K562 (cell line): Measurements from ENCODE around the gene EPB41L4B. TPM values are rescaled to one million over a fixed set of nuclear protein-coding genes. Genes with fewer than 3 reads are reported as not detected.

Source experiments
- ATF6 ChIP-seq: sonication (generic); formaldehyde crosslinking; IDR thresholded peaks from 2 replicates; pipeline ENCODE4 v1.4.0; 2020; ENCODE audit warnings: mild to moderate bottlenecking, missing genetic modification reagents
- DNMT1 ChIP-seq: fragments of 450-650 bp; IDR thresholded peaks from 2 replicates; pipeline ENCODE4 v1.6.1; 2016; ENCODE audit warnings: antibody characterized with exemption, mild to moderate bottlenecking
- NCOA2 ChIP-seq, 2 experiments: fragments of 450-650 bp; IDR thresholded peaks; 2 replicates each; pipeline ENCODE4 v1.6.1; 2018; ENCODE audit warnings: mild to moderate bottlenecking in 2 of 2, moderate library complexity in 1 of 2; ENCODE audit not compliant: partially characterized antibody in 2 of 2
- NCOR1 ChIP-seq: fragments of 450-650 bp; IDR thresholded peaks from 2 replicates; pipeline ENCODE4 v1.6.1; 2016; ENCODE audit warnings: mild to moderate bottlenecking, moderate library complexity
- NR4A1 ChIP-seq, 2 experiments: fragments of 250-450 bp in 1 of 2; fragments of 450-650 bp in 1 of 2; sonication (Bioruptor Pico) in 1 of 2; IDR thresholded peaks; 2 replicates each; pipeline versions ENCODE4 v1.4.0 to v1.6.1; 2016 to 2020; ENCODE audit warnings: mild to moderate bottlenecking in 2 of 2, missing compliant biosample characterization in 1 of 2, missing genetic modification characterization in 1 of 2, moderate library complexity in 1 of 2
- U2AF2 ChIP-seq: fragments of 200-400 bp; formaldehyde crosslinking; optimal IDR thresholded peaks from 2 replicates; pipeline ENCODE3; 2017; ENCODE audit warnings: low read depth, mild to moderate bottlenecking, low read length
- ZKSCAN1 ChIP-seq: fragments of 150-350 bp; IDR thresholded peaks from 2 replicates; pipeline ENCODE4 v1.6.1; 2016; ENCODE audit warnings: low read depth, low read length
- ZMIZ1 ChIP-seq, 2 experiments: fragments of 150-350 bp in 1 of 2; IDR thresholded peaks; 2 replicates each; pipeline ENCODE4 v1.6.1; 2012 to 2016; ENCODE audit warnings: low read depth in 2 of 2, low read length in 2 of 2, mild to moderate bottlenecking in 1 of 2, moderate library complexity in 1 of 2
- ZNF785 ChIP-seq: fragments of 250-450 bp; sonication (Bioruptor Pico); IDR thresholded peaks from 2 replicates; pipeline ENCODE4 v1.4.0; 2020; ENCODE audit warnings: mild to moderate bottlenecking
- polyA plus RNA-seq, 8 experiments: library from polyadenylated mRNA; depleted of rRNA in 4 of 8; stranded (reverse) in 5 of 8; unstranded in 3 of 8; fragments of >200 nt; fragmentation: Nextera tagmentation in 2 of 8; fragmentation: Illumina TruSeq in 1 of 8; extraction: Ambion mirVana in 2 of 8; extraction: Trizol in 1 of 8; gene quantifications; 2 replicates each; pipeline versions ENCODE4 v1.2.1 to v1.2.3, GENCODE V29; 2011 to 2014; ENCODE audit warnings: inconsistent platforms in 1 of 8, missing spikeins in 1 of 8
- total RNA-seq, 7 experiments: library from RNA; depleted of rRNA in 6 of 7; stranded (reverse); fragments of >200 nt in 6 of 7; fragmentation: Illumina TruSeq in 2 of 7; extraction: Trizol in 2 of 7; gene quantifications; 2 replicates each; pipeline versions ENCODE4 v1.2.1 to v1.2.3, GENCODE V29; 2011 to 2021; ENCODE audit warnings: low replicate concordance in 1 of 7

The EPB41L4B gene
- total and polyA plus RNA-seq, 9 of the 15 experiments (the other 6 are each of a cell fraction or from before 2014, with no cell fraction given), result 0.09 to 0.38 (median 0.21) TPM

- no peak for TF ChIP-seq ZMIZ1 (IDR thresholded peaks at IDR 0.05; ENCODE audit: low read depth in 2 of 2, low read length in 2 of 2)
- TF ChIP-seq ZNF785 (CRISPR knock-in tag), result no peak
- no peak for TF ChIP-seq NR4A1 (CRISPR knock-in tag; IDR thresholded peaks at IDR 0.05)
- TF ChIP-seq NR4A1 (tag; IDR thresholded peaks at IDR 0.05), result no peak
- TF ChIP-seq U2AF2, result no peak
- TF ChIP-seq DNMT1, result no peak
- no peak for TF ChIP-seq ZKSCAN1
- TF ChIP-seq ATF6 (CRISPR knock-in tag), result no peak
- no peak for TF ChIP-seq NCOR1
- no peak for TF ChIP-seq NCOA2 (IDR thresholded peaks at IDR 0.05; ENCODE audit: partially characterized antibody in 2 of 2)
Measured at GRCh38 chr9:109182550-109182939, 138.3 kb downstream of the EPB41L4B start (continued).
